HG03097 (cell line): Measurements from ENCODE around the gene SLC26A11.

Experiments
- ATAC-seq: cut with Tn5 transposase; IDR thresholded peaks from one replicate; pipeline ENCODE4 v1.9.1; 2021; ENCODE audit not compliant: unreplicated experiment, low FRiP score

SLC26A11 gene

GRCh38 chr17:80277751-80278671, 57.8 kb downstream of the SLC26A11 start:
- no peak for ATAC-seq

- no peak for ATAC-seq
These were observed 59.7 kb downstream of the SLC26A11 start for GRCh38 chr17:80279895-80280294.

GRCh38 chr17:80281516-80281915, 61.3 kb downstream of the SLC26A11 start:
- no peak for ATAC-seq

- no peak for ATAC-seq
These were observed 63.1 kb downstream of the SLC26A11 start for GRCh38 chr17:80283116-80283852.

- no peak for ATAC-seq
These were observed 64.4 kb downstream of the SLC26A11 start for GRCh38 chr17:80284631-80285030.

- ATAC-seq, result no peak
These were observed 65.2 kb downstream of the SLC26A11 start for GRCh38 chr17:80285237-80285920.

GRCh38 chr17:80286638-80286960, 66.4 kb downstream of the SLC26A11 start:
- no peak for ATAC-seq

GRCh38 chr17:80287038-80287437, 66.8 kb downstream of the SLC26A11 start:
- no peak for ATAC-seq

GRCh38 chr17:80287806-80288567, 67.8 kb downstream of the SLC26A11 start:
- no peak for ATAC-seq

- no peak for ATAC-seq
These were observed 69.4 kb downstream of the SLC26A11 start for GRCh38 chr17:80289616-80290015.

- no peak for ATAC-seq
These were observed 69.9 kb downstream of the SLC26A11 start for GRCh38 chr17:80290156-80290555.

GRCh38 chr17:80291260-80291659, 71.0 kb downstream of the SLC26A11 start:
- ATAC-seq, result no peak

- ATAC-seq, result no peak
These were observed 71.7 kb downstream of the SLC26A11 start for GRCh38 chr17:80291691-80292487.

- ATAC-seq, result no peak
These were observed 72.3 kb downstream of the SLC26A11 start for GRCh38 chr17:80292521-80292971.

- no peak for ATAC-seq
These were observed 74.0 kb downstream of the SLC26A11 start for GRCh38 chr17:80294210-80294609.

GRCh38 chr17:80294653-80295052, 74.4 kb downstream of the SLC26A11 start:
- ATAC-seq, result no peak

- ATAC-seq, result no peak
These were observed 74.9 kb downstream of the SLC26A11 start for GRCh38 chr17:80295146-80295545.

GRCh38 chr17:80295559-80295958, 75.3 kb downstream of the SLC26A11 start:
- no peak for ATAC-seq

GRCh38 chr17:80296221-80296620, 76.0 kb downstream of the SLC26A11 start:
- ATAC-seq, result no peak
